ENCODE measurements around the gene CAMLG.

CAMLG gene

GRCh38 chr5:134784241-134784920, 46.0 kb downstream of the CAMLG start:
- no peak for DNase-seq (ENCODE audit: low read depth)

GRCh38 chr5:134784946-134785620, 46.7 kb downstream of the CAMLG start:
- no peak for DNase-seq (ENCODE audit: low read depth)

GRCh38 chr5:134787692-134788091, 49.3 kb downstream of the CAMLG start:
- DNase-seq (ENCODE audit: low read depth) = no peak

GRCh38 chr5:134791580-134791979, 53.2 kb downstream of the CAMLG start:
- no peak for DNase-seq (ENCODE audit: low read depth)

GRCh38 chr5:134792286-134792685, 53.9 kb downstream of the CAMLG start:
- no peak for DNase-seq (ENCODE audit: low read depth)

- DNase-seq (ENCODE audit: low read depth) = no peak
These were observed 54.8 kb downstream of the CAMLG start for GRCh38 chr5:134793111-134793510.

- DNase-seq (ENCODE audit: low read depth) = no peak
These were observed 55.7 kb downstream of the CAMLG start for GRCh38 chr5:134794082-134794481.

- DNase-seq (ENCODE audit: low read depth) = no peak
These were observed 56.5 kb downstream of the CAMLG start for GRCh38 chr5:134794819-134795218.

GRCh38 chr5:134798468-134798867, 60.1 kb downstream of the CAMLG start:
- DNase-seq (ENCODE audit: low read depth) = no peak

All from T-helper 22 cell (primary cell).